Cardiac septum (tissue), 1 donor: ENCODE data around the gene ITGA7. TPM values are rescaled to one million over a fixed set of nuclear protein-coding genes. Genes with fewer than 3 reads are reported as not detected.

Experiments
- DNase-seq: peaks from one replicate; pipeline ENCODE4 v3.0.0-alpha.2; 2020; ENCODE audit warnings: low spot score
- intact Hi-C: fragments of 100-400 bp; cut with DNase I; formaldehyde crosslinking; loops from one replicate; pipeline ENCODE4 v1.14.0; 2022
- long read RNA-seq: library from polyadenylated mRNA; unstranded; transcript quantifications from one replicate; pipeline ENCODE4 v2.0.0, GENCODE V29; 2021
- total RNA-seq: library from RNA; stranded (reverse); fragmentation: NEBNext Ultra II Directional; extraction: Animal tissue kit (Norgen Biotek cat#: 25700); gene quantifications from one replicate; pipeline ENCODE4 v1.2.1, GENCODE V29; 2021
- donor health status: DM: no; HTN: no; CAD: no.

ITGA7 gene, protein sequence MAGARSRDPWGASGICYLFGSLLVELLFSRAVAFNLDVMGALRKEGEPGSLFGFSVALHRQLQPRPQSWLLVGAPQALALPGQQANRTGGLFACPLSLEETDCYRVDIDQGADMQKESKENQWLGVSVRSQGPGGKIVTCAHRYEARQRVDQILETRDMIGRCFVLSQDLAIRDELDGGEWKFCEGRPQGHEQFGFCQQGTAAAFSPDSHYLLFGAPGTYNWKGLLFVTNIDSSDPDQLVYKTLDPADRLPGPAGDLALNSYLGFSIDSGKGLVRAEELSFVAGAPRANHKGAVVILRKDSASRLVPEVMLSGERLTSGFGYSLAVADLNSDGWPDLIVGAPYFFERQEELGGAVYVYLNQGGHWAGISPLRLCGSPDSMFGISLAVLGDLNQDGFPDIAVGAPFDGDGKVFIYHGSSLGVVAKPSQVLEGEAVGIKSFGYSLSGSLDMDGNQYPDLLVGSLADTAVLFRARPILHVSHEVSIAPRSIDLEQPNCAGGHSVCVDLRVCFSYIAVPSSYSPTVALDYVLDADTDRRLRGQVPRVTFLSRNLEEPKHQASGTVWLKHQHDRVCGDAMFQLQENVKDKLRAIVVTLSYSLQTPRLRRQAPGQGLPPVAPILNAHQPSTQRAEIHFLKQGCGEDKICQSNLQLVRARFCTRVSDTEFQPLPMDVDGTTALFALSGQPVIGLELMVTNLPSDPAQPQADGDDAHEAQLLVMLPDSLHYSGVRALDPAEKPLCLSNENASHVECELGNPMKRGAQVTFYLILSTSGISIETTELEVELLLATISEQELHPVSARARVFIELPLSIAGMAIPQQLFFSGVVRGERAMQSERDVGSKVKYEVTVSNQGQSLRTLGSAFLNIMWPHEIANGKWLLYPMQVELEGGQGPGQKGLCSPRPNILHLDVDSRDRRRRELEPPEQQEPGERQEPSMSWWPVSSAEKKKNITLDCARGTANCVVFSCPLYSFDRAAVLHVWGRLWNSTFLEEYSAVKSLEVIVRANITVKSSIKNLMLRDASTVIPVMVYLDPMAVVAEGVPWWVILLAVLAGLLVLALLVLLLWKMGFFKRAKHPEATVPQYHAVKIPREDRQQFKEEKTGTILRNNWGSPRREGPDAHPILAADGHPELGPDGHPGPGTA
- 806 TPM for total RNA-seq
- long read RNA-seq, full-length matches to known transcripts, result 48 of 1,049 reads
- long read RNA-seq, partial matches to known transcripts, result 859 of 1,049 reads
- long read RNA-seq, other reads (novel, unspliced or antisense), result 142 of 1,049 reads

DNA sequence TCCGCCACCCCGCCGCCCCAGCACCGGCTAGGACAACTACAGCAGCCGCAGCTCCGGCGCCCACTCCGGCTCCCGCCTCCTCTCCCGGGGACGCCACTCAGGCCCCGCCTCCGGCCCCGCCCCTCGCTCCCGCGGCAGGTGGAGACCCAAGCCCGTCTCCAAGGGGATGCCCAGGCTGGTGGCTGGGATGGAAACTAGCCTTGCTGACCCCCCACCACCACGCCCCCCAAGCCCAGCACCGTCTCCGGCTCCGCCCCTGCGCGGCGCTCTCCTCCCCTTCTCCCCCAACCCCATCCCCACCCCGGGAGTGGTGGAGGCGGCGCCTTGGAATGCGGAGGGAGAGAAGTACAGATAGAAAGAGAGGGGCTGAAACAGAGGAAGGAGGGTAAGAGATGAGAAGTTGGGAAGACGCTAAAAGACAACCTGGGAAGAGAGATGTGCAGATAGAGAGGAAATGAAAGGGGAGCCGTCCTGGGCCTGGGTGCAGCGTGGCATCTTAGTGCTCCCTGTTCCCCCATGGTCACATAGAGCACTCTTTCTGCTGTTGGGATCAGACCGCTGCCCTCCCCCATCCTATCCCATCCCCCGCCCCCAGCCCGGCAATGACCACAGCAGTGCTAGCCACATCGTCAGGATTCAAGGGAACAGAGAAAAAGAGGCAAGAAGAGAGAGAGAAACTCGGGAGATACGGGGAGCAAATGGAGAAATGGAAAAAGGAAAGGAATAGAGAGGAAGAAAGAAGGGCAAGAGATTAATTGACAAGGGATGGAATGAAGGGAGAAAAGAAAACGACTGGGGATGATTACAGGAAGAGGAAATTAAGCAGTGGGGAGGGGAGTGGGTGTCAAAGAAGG is at the start of gene ITGA7:
Gene ITGA7, minus strand, starts transcription at position 64 of the 854 bp plus-strand sequence. CDS start 222 bp downstream, outside the sequence.
- intact Hi-C loops, result loop anchor here (1.0 kb wide), 1 partner anchor 21 kb away; the partner anchor contains the start of gene CD63
- DNase-seq, result peak; percentile 93

- DNase-seq, result no peak
- intact Hi-C loops, result no loop called here
These were observed 47.5 kb upstream of the ITGA7 start for GRCh38 chr12:55755246-55755645.

DNA sequence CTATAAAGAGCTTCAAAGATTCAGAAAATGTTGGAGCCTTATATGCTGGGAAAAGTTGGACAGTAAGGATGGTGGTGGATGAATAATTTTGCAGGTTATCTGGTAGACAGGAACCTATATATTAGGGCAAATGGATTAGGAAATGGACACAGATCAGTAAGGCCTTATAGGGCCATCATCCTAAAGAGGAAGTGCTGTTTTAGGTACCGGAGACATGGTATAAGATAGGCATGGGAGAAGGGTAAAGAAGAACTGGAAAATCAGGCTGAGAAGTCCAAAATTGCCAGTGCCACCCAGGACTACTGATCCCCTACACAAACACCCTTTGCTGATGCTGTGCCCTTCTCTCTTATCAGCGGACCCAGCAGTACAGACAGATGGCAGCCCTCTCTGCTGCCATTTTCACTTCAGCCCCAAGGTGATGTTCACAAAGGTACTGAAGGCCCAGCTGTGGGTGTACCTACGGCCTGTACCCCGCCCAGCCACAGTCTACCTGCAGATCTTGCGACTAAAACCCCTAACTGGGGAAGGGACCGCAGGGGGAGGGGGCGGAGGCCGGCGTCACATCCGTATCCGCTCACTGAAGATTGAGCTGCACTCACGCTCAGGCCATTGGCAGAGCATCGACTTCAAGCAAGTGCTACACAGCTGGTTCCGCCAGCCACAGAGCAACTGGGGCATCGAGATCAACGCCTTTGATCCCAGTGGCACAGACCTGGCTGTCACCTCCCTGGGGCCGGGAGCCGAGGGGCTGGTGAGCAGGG is 40.7 kb upstream of the ITGA7 start:
- no peak for DNase-seq
- intact Hi-C loops, result loop anchor here (10.0 kb wide), 2 partner anchors 296 to 366 kb away; partner anchors contain the start of genes RPL41, RPS26 and ZC3H10

- intact Hi-C loops, result loop anchor here (10.0 kb wide), 2 partner anchors 298 to 368 kb away; partner anchors contain the start of genes RPL41, RPS26 and ZC3H10
- DNase-seq, result no peak
These were observed 39.2 kb upstream of the ITGA7 start for GRCh38 chr12:55746913-55747231.

- intact Hi-C loops, result loop anchor here (10.0 kb wide), 2 partner anchors 298 to 368 kb away; partner anchors contain the start of genes RPL41, RPS26 and ZC3H10
- DNase-seq, result no peak
These were observed 38.6 kb upstream of the ITGA7 start for GRCh38 chr12:55746174-55746912.

DNA sequence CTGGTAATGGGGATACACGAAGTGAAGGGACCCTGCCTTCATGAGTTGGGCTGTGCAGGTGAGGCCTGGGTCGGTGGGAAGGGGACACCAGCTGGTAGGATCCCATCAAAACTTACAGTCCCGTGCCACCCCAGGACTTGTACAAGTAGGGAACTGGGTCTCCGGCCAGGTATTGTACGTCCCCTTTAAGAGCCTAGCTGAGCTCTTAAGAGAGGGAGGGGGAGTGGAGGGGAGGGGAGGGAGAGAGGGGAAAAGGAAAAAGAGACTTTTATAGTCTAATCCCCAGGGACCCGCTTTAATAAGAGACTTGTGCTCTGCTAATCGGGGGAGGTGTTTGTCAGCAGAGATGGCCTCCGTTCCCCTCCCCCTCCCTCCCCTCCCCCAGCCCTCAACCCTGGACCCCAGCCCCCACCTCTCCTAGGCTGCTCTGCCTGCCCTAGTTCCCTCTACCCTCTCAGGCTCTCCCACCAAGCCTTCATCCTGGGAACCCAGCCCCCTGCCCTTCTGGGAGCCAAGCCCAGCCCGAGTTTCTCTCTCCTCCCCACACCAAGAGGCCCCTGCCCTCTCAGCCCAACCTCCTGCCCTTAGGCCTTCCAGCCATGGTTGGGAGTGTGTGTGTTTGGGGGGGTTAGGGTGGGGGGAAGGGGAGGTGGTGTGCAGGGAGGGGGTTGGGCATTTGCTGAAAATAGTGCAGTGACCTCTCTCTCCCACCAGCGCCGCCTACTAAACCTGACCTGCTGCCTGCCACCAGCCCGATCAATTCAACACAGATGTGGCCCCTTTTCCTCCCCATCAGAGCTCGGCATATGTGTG is 37.9 kb upstream of the ITGA7 start:
- no peak for DNase-seq
- intact Hi-C loops, result loop anchor here (10.0 kb wide), 2 partner anchors 299 to 369 kb away; partner anchors contain the start of genes RPL41, RPS26 and ZC3H10

DNA sequence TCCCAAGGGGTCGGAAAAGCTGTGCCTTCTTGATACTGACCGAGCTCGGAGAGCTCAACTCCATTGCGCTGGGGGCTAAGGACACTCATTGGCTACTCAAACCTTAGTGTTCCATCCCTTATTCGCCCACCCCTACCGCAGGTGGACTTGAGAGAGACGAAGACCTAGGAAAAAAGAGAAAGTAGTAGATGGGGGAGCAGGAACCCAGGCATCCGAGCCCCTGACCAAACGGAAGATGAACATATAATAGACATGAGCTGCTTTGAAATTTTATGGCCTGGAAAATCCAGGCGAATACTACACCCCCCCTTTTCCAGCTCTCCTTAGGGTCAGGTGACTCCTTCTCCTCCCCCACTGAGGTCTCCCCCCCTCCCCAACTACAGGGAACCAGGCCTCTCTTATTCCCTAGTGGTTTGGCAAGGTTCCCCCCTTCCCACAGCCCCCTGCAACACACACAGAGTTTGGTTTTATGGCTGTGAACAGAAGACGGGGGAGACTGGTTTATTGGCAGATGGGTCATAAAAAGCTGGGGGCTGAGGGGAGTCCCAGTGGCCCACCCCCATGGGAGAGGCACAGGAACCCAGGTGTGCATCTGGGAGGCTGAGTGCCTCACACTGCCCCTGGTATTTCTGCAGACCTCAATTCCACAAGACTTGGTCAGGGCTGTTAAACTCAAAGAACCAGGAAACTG is 36.8 kb upstream of the ITGA7 start:
- intact Hi-C loops, result loop anchor here (10.0 kb wide), 2 partner anchors 300 to 370 kb away; partner anchors contain the start of genes RPL41, RPS26 and ZC3H10
- DNase-seq, result no peak

GRCh38 chr12:55743406-55744339 is 36.0 kb upstream of the ITGA7 start:
- intact Hi-C loops, result loop anchor here (10.0 kb wide), 2 partner anchors 301 to 371 kb away; partner anchors contain the start of genes RPL41, RPS26 and ZC3H10
- DNase-seq, result peak; percentile 81

GRCh38 chr12:55742719-55743405 is 35.2 kb upstream of the ITGA7 start, which contains the start of gene GDF11:
Gene GDF11 (plus strand): TSS chr12:55743122. CDS start chr12:55743317, 195 bp downstream.
- intact Hi-C loops, result loop anchor here (10.0 kb wide), 2 partner anchors 302 to 372 kb away; partner anchors contain the start of genes RPL41, RPS26 and ZC3H10
- DNase-seq, result peak; percentile 89

- no peak for DNase-seq
- intact Hi-C loops, result loop anchor here (10.0 kb wide), 2 partner anchors 303 to 373 kb away; partner anchors contain the start of genes RPL41, RPS26 and ZC3H10
These were observed 34.4 kb upstream of the ITGA7 start for GRCh38 chr12:55741931-55742680.

DNA sequence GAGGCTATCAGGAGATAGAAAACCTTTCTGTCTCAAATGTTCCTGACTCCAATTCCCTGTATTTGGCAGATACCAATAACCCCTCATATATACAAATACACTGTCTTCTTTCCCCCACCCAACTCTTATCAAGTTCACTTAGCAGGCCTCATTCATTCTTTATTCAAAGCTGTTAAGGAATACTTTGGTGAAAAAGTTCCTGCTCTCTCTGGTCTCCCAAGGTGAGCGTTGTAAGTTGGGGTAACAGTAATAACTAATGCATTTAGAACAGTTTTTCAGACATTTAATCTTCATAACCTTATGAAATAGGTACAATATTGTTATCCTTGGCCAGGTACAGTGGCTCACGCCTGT is 31.3 kb upstream of the ITGA7 start:
- DNase-seq, result no peak
- intact Hi-C loops, result loop anchor here (2.0 to 5.0 kb wide), 3 partner anchors 58 to 202 kb away; partner anchors contain the start of gene PYM1

- intact Hi-C loops, result loop anchor here (2.0 to 5.0 kb wide), 3 partner anchors 58 to 202 kb away; partner anchors contain the start of gene PYM1
- peak; percentile 82 for DNase-seq
These were observed 30.7 kb upstream of the ITGA7 start for GRCh38 chr12:55738123-55739024.
